Ramos (cell line): ENCODE measurements around the gene RNF5.

Experiments
- in situ Hi-C: fragments of 300-500 bp; cut with MboI; formaldehyde crosslinking; loops from one replicate; pipeline ENCODE4 v1.14.3; 2022; ENCODE audit warnings: low sequenced_read_pairs; ENCODE audit not compliant: unreplicated experiment

RNF5 gene

DNA sequence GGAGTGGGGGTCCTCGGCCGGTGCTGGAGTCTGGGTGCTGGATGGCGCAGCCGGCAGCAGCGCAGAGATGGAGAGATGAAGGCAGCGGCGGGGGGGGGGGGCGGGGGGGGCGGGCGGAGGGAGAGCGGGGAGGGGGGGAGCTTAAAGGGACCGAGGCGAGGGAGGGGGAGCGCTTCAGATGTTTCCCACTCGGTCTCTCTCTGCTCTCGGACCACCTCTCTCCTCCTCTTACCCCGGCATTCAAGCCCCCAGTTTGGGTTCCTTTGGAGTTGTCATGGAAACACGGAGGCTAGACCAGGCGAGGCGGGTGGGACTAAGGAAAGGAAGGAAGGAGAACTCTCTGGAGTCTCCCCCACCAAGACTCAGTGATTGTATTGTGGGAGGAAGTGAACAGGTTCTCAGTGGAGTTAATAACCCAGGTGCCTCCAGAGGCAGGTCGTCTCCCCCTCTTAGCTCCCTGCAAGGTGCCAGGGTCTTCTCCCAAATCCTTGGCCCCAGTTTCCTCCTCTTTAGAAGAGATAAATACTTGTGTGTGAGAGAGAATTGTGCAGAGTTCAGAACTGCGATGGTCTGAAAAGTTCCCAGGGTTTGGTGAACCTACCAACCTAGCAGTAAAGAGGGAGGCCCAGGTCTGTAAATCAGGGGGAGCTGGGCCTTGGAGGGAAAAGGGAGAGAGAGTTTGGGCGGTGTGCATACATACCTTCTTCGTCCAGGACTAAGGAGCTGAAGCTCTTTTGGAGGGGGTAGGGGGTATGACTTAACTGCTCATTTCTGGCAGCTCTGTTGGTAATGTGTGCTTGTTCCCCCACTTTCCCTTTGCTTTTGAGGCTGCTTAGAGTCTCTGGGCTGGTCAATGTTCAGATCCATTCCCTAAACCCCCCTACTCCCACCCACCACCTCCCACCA, 26.1 kb upstream of the RNF5 start, which contains the start of gene PRRT1:
PRRT1 (minus strand) TSS at position 77 of the 906 bp plus-strand sequence. CDS start 112 bp downstream, outside the sequence.
- in situ Hi-C loops: no loop called here

DNA sequence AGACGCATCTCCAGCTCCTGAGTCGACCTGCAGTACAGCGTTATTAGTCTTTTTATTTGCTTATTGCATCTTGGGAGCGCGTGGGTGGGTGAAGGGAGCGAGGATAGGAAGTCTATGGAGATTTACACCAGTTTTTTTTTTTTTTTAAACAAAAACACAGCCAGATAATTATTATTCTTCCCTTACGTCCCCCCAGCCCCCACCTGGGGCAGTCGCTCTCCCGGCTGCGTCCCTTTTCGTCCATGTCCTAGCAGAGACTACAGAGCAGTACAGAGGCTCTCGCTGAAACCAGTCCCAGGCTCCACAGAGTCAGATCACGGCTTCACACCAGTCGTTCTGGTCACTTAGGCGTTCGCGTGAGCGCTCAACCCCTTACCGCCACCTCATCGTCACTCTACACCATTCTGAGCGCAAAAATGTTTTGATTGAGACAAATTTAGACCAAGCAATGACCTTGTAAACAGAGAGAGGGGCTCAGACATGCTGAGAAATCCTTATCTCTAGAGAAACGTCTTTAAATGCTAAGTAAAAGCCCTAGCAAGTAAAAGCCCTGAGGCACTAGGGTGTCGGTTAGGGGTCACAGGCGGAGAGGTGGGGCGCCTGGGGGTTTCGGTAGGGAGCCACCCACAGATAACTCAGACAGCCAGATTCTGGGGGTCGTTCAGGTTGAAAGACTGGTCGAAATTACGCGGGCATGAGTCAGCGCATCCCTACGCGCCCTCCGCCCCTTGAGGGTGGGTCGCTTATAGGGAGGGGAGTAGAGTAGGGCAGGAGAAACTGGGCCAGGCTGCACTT, 25.2 kb upstream of the RNF5 start:
- in situ Hi-C loops: no loop called here

DNA sequence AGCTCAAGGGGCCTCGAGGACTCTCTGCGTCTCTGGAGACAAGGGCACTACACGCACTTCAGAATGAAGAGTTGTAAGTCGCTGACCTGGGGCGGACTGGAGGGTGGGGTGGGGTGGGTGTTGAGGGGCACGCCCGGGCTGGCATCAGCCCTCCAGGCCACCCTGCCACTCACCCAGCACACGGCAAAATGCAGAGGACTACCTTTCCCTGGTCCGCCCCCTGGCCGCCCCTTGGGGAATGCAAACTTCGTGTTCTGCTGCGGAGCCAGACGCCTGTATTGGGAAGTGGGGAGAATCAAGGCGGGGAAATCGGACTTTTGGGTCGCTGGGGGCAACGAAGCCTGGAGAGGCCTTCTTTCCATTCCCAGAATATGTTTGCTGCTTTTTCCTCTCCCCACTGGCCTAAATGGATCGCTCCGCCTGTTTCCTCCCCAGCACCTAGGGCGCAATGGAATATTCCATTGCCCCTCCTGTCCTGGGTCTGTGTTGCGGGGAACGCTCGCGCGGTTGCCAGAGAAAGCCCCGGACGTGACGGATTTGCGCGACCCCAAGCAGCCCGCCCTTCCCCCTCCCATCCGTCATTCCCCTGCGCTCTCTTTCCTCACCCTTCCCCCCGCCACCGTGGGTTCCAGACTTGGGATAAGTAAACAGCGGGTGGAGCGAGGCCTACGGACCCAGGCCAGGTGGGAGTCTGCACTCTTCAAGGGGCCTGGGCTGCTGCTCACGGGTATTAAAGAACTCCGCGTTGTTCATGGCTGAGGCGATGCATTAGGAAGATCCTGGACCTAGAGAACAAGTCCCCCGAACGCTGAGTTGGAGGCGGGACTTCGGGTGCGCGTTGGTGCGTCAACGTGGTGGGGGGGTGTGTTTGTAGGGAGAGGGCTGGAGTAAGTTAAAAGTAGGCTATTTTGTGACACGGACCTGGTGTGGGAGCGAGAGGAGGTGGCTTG, 24.4 kb upstream of the RNF5 start, which contains the start of gene PPT2:
PPT2 (plus strand) TSS at position 578 of the 950 bp plus-strand sequence. CDS start 454 bp downstream, outside the sequence.
- in situ Hi-C loops: no loop called here

DNA sequence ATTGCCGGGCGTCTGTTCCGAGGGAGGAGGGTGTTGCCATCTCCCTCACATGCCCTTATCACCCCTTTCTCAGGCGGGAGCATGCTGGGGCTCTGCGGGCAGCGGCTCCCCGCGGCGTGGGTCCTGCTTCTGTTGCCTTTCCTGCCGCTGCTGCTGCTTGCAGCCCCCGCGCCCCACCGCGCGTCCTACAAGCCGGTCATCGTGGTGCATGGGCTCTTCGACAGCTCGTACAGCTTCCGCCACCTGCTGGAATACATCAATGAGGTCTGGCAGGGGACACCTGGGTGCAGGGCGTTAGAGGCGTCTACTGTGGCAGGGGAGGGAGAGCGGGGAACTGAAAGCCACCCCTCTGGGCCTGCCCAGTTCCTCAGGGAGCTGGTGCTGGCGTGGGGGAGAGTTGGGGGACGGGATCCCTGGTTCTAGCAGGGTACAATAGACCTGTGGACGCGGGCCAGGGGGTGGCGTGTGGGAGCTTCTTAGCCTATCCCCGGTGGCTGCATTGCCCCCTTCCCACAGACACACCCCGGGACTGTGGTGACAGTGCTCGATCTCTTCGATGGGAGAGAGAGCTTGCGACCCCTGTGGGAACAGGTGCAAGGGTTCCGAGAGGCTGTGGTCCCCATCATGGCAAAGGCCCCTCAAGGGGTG, 23.6 kb upstream of the RNF5 start:
- in situ Hi-C loops: no loop called here

DNA sequence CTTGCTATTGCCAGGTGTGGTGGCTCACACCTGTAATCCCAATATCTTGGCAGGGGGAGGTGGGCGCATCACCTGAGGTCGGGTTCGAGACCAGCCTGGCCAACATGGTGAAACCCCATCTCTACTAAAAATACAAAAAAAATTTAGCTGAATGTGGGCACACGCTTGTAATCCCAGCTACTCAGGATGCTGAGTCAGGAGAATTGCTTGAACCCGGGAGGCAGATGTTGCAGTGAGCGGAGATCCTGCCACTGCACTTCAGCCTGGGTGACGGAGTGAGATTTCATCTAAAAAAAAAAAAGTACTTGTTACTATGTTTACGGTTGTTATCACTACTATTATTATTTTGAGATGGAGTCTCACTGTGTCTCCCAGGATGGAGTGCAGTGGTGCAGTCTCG, 21.3 kb upstream of the RNF5 start:
- in situ Hi-C loops: no loop called here

DNA sequence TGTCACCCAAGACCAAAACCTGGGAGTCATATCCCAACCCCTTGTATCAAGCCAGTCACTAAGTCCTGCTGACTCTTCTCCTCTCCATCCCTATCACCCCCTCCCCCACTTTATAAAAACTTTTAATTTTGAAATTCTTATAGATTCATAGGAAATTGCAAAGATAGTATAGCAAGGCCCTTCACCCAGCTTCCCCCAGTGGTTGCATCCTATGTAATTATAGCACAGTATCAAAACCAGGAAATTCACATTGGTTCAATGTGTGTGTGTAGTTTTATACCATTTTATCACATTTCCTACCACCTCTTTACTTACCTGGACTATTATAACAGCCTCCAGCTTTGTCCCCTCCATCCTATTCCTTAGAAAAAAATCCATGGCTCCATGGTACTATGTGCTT, 20.2 kb upstream of the RNF5 start:
- in situ Hi-C loops: no loop called here

DNA sequence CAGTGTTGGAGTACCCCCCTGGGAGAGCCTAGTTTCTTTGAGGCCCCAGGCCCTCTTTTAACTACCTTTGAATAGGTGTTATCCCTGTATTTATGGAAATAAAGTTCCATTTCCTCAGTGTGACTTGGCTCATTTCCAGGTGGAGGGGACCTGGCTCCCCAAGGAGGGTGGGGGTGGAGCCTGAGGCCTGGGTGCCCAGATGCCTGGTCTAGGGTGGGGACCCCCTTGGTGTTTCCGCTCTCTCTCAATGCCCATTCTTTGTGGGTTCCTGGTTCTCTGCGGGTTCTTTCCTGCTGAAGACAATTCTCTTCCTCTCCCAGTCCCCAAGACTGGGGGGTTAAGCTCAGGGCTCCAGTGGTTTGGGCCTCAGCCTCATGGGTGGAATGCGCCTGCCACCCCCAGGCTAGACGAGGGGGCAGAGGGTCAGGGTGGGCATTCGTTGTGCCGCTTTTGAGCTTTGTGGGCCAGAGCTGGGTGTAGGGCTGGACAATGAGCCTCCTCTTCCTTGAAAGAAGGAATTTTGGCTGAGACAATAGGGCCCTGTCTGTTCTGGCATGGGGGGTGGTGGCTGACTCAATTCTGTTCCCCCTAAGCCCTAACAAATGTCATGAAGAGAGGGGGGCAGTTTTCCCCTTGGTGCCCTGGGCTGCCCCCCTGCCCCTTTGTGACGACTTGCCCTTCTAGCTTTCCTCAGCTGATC, 14.5 kb upstream of the RNF5 start:
- in situ Hi-C loops: no loop called here

DNA sequence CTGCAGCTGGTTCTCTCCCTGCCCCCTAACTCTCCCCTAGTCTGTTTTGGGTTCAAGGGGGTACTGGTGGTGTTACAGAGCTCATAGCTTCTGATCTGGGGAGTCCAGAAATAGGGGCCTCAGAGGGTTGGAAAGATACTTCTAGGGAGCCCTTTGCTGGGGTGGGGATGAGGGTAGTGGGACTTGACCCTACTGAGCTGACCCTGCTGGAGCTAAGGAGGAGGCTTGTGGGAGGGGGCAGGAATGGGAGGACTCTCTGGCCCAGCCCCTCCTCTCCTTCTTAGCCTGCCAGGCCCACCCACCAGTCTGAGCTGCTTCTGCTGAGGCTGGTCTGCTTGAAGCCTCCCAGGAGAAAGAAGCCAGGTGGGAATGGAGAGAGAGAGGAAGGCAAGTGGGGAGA, 13.9 kb upstream of the RNF5 start, which contains the start of gene EGFL8:
EGFL8 (plus strand) TSS at position 301 of the 400 bp plus-strand sequence. CDS start 1,571 bp downstream, outside the sequence.
- in situ Hi-C loops: no loop called here

DNA sequence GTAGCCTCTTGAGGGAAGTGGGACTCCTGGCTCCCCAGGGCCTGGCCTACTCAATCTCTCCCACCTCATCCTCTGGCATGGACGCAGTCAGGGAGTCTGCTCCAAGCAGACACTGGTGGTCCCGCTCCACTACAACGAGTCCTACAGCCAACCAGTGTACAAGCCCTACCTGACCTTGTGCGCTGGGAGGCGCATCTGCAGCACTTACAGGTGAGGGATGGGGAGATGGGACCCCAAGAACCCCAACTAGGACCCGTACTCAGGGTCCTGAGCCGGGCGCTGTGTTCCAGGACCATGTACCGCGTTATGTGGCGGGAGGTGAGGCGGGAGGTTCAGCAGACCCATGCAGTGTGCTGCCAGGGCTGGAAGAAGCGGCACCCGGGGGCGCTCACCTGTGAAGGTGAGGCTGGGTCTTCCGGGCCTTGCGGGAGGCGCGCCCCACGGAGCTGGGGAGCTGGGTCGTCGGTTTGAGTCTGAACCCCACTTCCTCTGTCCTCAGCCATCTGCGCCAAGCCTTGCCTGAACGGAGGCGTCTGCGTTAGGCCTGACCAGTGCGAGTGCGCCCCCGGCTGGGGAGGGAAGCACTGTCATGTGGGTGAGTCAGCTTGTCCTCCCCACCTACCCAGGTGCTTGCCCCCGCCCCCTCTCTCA, 11.7 kb upstream of the RNF5 start:
- in situ Hi-C loops: no loop called here

DNA sequence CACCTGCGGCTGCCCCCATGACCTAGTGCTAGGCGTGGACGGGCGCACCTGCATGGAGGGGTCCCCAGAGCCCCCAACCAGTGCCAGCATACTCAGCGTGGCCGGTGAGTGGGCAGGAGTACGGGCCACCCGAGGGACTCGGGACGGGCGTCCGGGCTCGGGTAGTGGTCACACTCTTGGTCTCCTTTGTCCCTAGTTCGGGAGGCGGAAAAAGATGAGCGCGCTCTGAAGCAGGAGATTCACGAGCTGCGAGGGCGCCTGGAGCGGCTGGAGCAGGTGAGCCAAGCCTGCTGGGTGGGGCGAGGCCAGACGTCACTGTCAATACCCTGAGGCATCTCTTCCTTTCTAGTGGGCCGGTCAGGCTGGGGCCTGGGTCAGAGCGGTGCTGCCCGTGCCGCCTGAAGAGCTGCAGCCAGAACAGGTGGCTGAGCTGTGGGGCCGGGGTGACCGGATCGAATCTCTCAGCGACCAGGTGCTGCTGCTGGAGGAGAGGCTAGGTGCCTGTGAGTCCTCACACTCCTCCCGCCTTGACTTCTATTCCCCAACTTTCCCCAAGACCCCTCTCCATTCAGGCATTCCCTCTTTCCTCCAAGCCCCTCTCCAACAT, 10.9 kb upstream of the RNF5 start:
- in situ Hi-C loops: no loop called here

DNA sequence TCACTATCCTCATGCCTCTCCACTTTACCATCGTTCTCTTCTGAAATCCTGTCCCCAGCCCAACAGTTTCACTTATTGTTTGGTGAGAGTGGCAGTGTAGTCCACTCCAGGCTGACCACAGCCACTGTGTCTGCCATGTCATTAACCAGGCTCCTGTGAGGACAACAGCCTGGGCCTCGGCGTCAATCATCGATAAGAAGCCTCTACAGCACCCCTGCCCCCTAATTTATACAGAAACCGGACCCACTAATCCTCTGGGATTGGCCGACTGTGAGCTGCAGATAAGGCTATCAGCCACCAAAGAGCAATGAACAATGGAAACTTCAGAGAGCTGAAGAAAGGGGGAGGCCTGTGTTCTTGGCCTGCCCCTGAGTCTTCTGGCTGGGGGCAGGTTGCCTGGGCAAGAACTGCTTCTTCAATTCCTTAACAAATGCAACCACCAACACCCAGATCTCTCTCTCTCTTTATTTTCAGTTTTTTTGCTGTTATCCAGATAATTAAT, 10.4 kb upstream of the RNF5 start:
- in situ Hi-C loops: no loop called here

DNA sequence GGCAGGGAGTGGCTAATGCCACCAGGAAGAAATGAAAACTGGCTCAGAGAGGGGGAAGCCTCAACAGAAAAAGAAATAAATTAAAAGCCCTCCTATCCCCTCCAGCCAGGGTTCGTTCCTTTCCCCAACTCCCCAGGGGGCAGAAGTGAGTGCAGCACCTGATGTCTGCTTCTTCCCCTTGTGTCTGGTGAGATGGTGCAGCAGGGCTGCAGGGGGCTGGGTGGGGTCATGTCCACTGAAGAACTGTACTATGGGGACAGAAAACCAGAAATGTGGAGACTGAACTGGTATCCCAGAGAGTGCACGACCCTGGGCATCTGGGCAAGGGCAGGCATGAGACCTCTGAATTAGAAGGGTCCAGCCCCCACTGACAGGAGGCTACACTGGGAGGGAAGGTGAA, 9.9 kb upstream of the RNF5 start:
- in situ Hi-C loops: no loop called here

DNA sequence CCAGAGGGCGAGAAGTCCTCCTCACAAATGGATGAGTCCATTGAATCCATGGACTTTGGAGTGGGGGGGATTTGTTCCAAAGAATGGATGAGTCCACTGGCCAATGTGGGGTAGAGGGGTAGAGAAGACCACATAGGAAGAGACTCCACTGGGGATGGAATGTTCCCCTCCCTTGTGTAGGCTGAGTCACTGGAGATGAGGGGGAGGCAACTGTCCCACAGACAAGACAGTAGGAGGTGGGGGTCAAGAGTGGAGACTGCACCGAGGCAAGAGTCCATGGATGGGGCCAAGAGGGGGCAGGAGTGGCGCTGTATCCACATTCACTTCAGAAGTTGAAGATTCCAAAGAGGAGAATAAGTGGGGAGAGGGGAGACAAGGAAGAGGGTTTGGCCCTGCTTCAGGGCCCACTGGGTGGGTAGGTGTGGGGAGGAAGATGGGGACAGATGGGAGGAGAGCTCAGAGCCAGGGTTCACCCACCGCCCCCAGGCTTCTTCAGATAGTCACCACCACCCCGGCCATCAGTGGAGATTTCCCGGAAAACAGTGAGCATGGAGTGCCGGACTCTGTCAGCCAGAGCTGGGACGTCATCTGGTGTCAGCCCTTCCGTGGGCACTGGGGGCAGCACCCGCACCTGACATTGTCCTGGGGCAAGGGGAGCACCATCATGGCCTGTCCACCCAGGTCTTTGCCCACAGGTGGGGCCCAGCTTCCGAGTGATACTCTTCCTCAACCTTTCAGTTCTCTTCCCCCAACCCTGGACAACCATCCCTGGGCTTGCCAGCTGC, 9.2 kb upstream of the RNF5 start:
- in situ Hi-C loops: no loop called here

DNA sequence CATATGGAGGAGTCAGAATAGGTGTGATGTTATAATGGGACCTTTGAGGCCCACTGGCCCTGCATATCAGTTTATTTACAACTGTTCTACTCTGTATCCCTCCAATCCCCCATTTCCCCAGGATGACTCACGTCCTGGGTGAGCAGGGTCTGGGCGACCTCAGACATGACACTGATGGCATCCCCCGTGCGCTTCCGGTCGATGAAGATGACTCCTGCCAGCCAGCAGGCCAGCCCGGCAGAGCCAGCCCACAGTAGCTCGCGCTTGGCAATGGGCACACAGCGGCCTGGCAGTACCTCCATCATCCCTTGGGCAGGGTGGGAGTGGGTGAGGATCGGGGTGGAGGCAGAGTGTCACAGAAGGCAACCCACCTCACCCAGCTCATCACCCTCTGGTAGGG, 7.9 kb upstream of the RNF5 start:
- in situ Hi-C loops: no loop called here

DNA sequence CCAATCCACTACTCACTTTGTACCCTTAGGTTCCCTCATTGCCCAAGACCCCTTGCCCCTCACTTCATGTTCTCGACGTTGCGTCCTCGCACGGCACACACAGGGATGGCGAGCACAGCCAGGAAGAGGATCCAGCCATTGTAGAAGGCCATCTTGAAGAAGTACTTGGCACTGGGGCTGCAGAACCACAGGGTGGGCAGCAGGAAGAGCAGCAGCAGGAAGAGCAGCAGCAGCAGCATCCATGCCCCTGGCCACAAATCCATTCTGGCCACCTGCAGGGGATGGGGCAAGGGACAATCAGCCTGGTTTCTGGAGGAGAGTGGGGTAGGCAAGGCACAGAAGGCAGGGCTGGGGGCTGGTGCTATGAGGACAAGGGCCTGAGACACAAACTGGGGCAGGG, 7.0 kb upstream of the RNF5 start:
- in situ Hi-C loops: no loop called here

DNA sequence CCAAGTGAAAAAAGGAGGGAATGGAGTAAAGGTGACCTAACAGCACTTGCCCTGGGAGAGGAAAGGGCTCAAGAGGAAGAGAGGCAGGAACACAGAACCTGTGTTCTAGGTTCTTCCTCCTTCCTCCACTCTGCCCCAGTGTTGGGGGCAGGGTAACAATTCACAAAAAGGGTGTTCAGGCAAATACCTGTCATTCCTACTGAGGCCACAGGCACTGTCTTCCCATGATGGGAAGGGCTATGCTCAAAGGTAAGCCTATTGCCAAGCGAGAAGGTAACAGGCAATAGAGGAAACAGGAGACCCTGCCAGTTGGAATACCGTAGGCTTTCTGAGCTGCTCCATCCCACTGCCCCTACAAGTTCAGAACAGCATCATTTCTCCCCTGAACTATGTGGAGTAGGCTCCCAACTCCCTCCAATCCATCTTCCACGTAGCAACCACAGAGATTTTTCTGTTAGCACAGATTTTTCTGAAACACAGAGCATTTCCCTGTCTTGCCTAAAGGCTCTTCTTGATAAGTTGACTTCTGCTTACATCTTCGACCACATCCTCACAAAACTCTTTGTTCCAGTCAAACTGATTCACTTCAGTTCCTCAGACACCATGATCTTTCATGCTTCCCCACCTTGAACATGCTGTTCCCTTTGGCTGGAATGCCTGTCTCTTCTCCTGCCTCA, 5.0 kb upstream of the RNF5 start:
- in situ Hi-C loops: no loop called here
